ENCODE results near the gene CYB561.

The CYB561 gene

DNA sequence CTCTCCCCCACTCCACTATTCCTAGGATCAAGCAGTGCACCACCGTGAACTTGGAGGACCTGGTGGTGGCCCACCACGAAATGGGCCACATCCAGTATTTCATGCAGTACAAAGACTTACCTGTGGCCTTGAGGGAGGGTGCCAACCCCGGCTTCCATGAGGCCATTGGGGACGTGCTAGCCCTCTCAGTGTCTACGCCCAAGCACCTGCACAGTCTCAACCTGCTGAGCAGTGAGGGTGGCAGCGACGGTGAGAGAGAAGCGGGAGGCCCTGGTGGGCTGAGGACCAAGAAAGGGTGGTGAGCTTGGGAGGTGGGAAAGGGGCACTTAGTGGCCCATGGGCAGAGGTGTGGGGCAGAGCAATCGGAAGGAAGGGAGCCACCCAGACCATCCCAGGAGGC lies 47.3 kb upstream of the CYB561 start:
- Histone ChIP-seq H3K9ac (ENCODE audit: low read depth, low read length, poor library complexity, severe bottlenecking) (no peak overlapping the region), H3K9me2 (replicated peaks; ENCODE audit: low read depth, low read length) (no peaks in the 10 kb centered on the region), H3K36me3 (ENCODE audit: insufficient read depth, low read length) (no peaks in the 10 kb centered on the region), H3K9me3 (ENCODE audit: insufficient read depth, low read depth, low read length) (no peaks in the 10 kb centered on the region), H3F3A (ENCODE audit: low read depth) (no peaks in the 10 kb centered on the region), H2AFZ (ENCODE audit: low read length) (no peak overlapping the region), H3K4me1 (ENCODE audit: insufficient read depth, low read length, poor library complexity, severe bottlenecking) (no peaks in the 10 kb centered on the region), H3K27me3 (ENCODE audit: insufficient read depth, low read length, poor library complexity, severe bottlenecking) (no peaks in the 10 kb centered on the region), H3K4me3 (ENCODE audit: low read length, poor library complexity, severe bottlenecking) (no peak overlapping the region), H3K4me2 (ENCODE audit: low read depth, low read length, poor library complexity, severe bottlenecking) (no peak overlapping the region), H4K20me1 (ENCODE audit: insufficient read depth, low read length, poor library complexity, severe bottlenecking) (no peaks in the 10 kb centered on the region), H3K79me2 (ENCODE audit: insufficient read depth, low read length) (no peaks in the 10 kb centered on the region)
- TF ChIP-seq EZH2phosphoT487 (IDR thresholded peaks at IDR 0.05; ENCODE audit: borderline replicate concordance) (no peak), CTCF (conservative IDR thresholded peaks at IDR 0.05; ENCODE audit: low read length) (no peak)

DNA sequence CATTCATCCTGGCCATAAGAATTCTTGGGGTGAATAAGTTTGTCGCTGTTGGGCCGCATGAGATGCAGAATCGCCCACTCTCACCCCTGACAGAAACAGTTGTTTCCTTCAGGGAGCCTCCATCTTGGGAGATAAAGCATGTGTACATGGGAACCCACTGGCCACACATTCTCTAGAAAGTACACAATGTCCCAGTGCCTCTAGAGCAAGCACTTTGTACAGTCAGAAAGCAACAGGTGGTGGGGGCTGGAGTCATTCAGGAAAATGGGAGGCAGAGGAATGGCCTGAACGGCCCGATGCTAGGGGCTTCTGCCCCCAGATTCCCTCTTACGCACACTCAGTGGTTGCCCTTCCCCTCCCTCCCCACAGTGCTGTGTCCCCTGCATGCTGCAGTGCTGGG lies 46.8 kb upstream of the CYB561 start:
- H3K4me2 ChIP-seq (ENCODE audit: low read depth, low read length, poor library complexity, severe bottlenecking), result no peak overlapping the region
- no peaks in the 10 kb centered on the region for H3K36me3 ChIP-seq (ENCODE audit: insufficient read depth, low read length)
- no peak for TF ChIP-seq CTCF (conservative IDR thresholded peaks at IDR 0.05; ENCODE audit: low read length)
- no peak for TF ChIP-seq EZH2phosphoT487 (IDR thresholded peaks at IDR 0.05; ENCODE audit: borderline replicate concordance)
- H3K9ac ChIP-seq (ENCODE audit: low read depth, low read length, poor library complexity, severe bottlenecking), result no peak overlapping the region
- no peaks in the 10 kb centered on the region for H3K27me3 ChIP-seq (ENCODE audit: insufficient read depth, low read length, poor library complexity, severe bottlenecking)
- no peaks in the 10 kb centered on the region for H3K79me2 ChIP-seq (ENCODE audit: insufficient read depth, low read length)
- H3K9me3 ChIP-seq (ENCODE audit: insufficient read depth, low read depth, low read length), result no peaks in the 10 kb centered on the region
- H3F3A ChIP-seq (ENCODE audit: low read depth), result no peaks in the 10 kb centered on the region
- H3K4me1 ChIP-seq (ENCODE audit: insufficient read depth, low read length, poor library complexity, severe bottlenecking), result no peaks in the 10 kb centered on the region
- no peaks in the 10 kb centered on the region for H4K20me1 ChIP-seq (ENCODE audit: insufficient read depth, low read length, poor library complexity, severe bottlenecking)
- H2AFZ ChIP-seq (ENCODE audit: low read length), result no peak overlapping the region
- H3K4me3 ChIP-seq (ENCODE audit: low read length, poor library complexity, severe bottlenecking), result no peak overlapping the region
- H3K9me2 ChIP-seq (replicated peaks; ENCODE audit: low read depth, low read length), result no peaks in the 10 kb centered on the region

- no peak for TF ChIP-seq EZH2phosphoT487 (IDR thresholded peaks at IDR 0.05; ENCODE audit: borderline replicate concordance)
- no peak for TF ChIP-seq CTCF (conservative IDR thresholded peaks at IDR 0.05; ENCODE audit: low read length)
- H3K9ac ChIP-seq (ENCODE audit: low read depth, low read length, poor library complexity, severe bottlenecking), result no peak overlapping the region
- no peaks in the 10 kb centered on the region for H3K4me1 ChIP-seq (ENCODE audit: insufficient read depth, low read length, poor library complexity, severe bottlenecking)
- no peaks in the 10 kb centered on the region for H3K36me3 ChIP-seq (ENCODE audit: insufficient read depth, low read length)
- no peaks in the 10 kb centered on the region for H3K27me3 ChIP-seq (ENCODE audit: insufficient read depth, low read length, poor library complexity, severe bottlenecking)
- H3K4me2 ChIP-seq (ENCODE audit: low read depth, low read length, poor library complexity, severe bottlenecking), result no peak overlapping the region
- no peaks in the 10 kb centered on the region for H3K79me2 ChIP-seq (ENCODE audit: insufficient read depth, low read length)
- no peak overlapping the region for H2AFZ ChIP-seq (ENCODE audit: low read length)
- H4K20me1 ChIP-seq (ENCODE audit: insufficient read depth, low read length, poor library complexity, severe bottlenecking), result no peaks in the 10 kb centered on the region
- H3K9me2 ChIP-seq (replicated peaks; ENCODE audit: low read depth, low read length), result no peaks in the 10 kb centered on the region
- H3K4me3 ChIP-seq (ENCODE audit: low read length, poor library complexity, severe bottlenecking), result no peak overlapping the region
- H3F3A ChIP-seq (ENCODE audit: low read depth), result no peaks in the 10 kb centered on the region
- H3K9me3 ChIP-seq (ENCODE audit: insufficient read depth, low read depth, low read length), result no peaks in the 10 kb centered on the region
These were observed 46.0 kb upstream of the CYB561 start for GRCh38 chr17:63491977-63492618.

Data from Loucy (cell line).